ENCODE data around the gene TRPT1.

Gene TRPT1

GRCh38 chr11:64235437-64236161 lies 9.6 kb upstream of the TRPT1 start:
- no peak overlapping the region for H3K27ac ChIP-seq (ENCODE audit: low read depth, low read length)

GRCh38 chr11:64234647-64235379 lies 8.8 kb upstream of the TRPT1 start:
- peaks cover 57% of the 10 kb centered on the region in 2 donors for H3K4me1 ChIP-seq (ENCODE audit: control insufficient read depth in 1 of 2, insufficient read depth in 2 of 2, low read length in 2 of 2)
- H3K27ac ChIP-seq (ENCODE audit: low read depth, low read length) = peak overlapping the region; percentile 62
- H3K4me3 ChIP-seq (ENCODE audit: low read depth in 1 of 2, low read length in 2 of 2) = peak overlapping the region; percentile 59 to 82
- no peaks in the 10 kb centered on the region for H3K27me3 ChIP-seq (ENCODE audit: control insufficient read depth in 1 of 2, insufficient read depth in 2 of 2, low read length in 2 of 2)
- H3K9me3 ChIP-seq (ENCODE audit: control insufficient read depth in 1 of 2, low read length in 2 of 2) = no peaks in the 10 kb centered on the region
- peaks cover 0 to 5% of the 10 kb centered on the region in 2 donors for H3K36me3 ChIP-seq (ENCODE audit: control insufficient read depth in 1 of 2, insufficient read depth in 2 of 2, low read length in 2 of 2)
- H3K9ac ChIP-seq (ENCODE audit: low read depth in 1 of 2, low read length in 2 of 2) = peak overlapping the region; percentile 25 to 31

More at GRCh38 chr11:64235437-64236161, 9.6 kb upstream of the TRPT1 start:
- Histone ChIP-seq H3K9ac (ENCODE audit: low read depth in 1 of 2, low read length in 2 of 2) (peak overlapping the region; percentile 25 to 31), H3K27me3 (ENCODE audit: control insufficient read depth in 1 of 2, insufficient read depth in 2 of 2, low read length in 2 of 2) (no peaks in the 10 kb centered on the region), H3K36me3 (ENCODE audit: control insufficient read depth in 1 of 2, insufficient read depth in 2 of 2, low read length in 2 of 2) (peaks cover 0 to 5% of the 10 kb centered on the region in 2 donors), H3K4me3 (ENCODE audit: low read depth in 1 of 2, low read length in 2 of 2) (peak overlapping the region; percentile 59 to 82), H3K4me1 (ENCODE audit: control insufficient read depth in 1 of 2, insufficient read depth in 2 of 2, low read length in 2 of 2) (peaks cover 61 to 62% of the 10 kb centered on the region in 2 donors), H3K9me3 (ENCODE audit: control insufficient read depth in 1 of 2, low read length in 2 of 2) (no peaks in the 10 kb centered on the region)

- Histone ChIP-seq H3K27me3 (ENCODE audit: control insufficient read depth in 1 of 2, insufficient read depth in 2 of 2, low read length in 2 of 2) (no peaks in the 10 kb centered on the region), H3K9ac (ENCODE audit: low read depth in 1 of 2, low read length in 2 of 2) (peak within 1 kb of the TSS; percentile 66 to 75), H3K36me3 (ENCODE audit: control insufficient read depth in 1 of 2, insufficient read depth in 2 of 2, low read length in 2 of 2) (peaks cover 0 to 5% of the 10 kb centered on the region in 2 donors), H3K27ac (ENCODE audit: low read depth, low read length) (peak within 1 kb of the TSS; percentile 62), H3K4me3 (ENCODE audit: low read depth in 1 of 2, low read length in 2 of 2) (peak within 1 kb of the TSS; percentile 61 to 82), H3K9me3 (ENCODE audit: control insufficient read depth in 1 of 2, low read length in 2 of 2) (no peaks in the 10 kb centered on the region), H3K4me1 (ENCODE audit: control insufficient read depth in 1 of 2, insufficient read depth in 2 of 2, low read length in 2 of 2) (peaks cover 58 to 59% of the 10 kb centered on the region in 2 donors)
Observed at GRCh38 chr11:64233913-64234586, 8.1 kb upstream of the TRPT1 start, which contains the start of gene VEGFB. Gene VEGFB, plus strand, starts transcription at chr11:64234584. Its CDS starts 250 bp downstream, at chr11:64234834.

- H3K4me1 ChIP-seq (ENCODE audit: control insufficient read depth in 1 of 2, insufficient read depth in 2 of 2, low read length in 2 of 2) = peaks cover 49 to 54% of the 10 kb centered on the region in 2 donors
- H3K9me3 ChIP-seq (ENCODE audit: control insufficient read depth in 1 of 2, low read length in 2 of 2) = no peaks in the 10 kb centered on the region
- peaks cover 0 to 3% of the 10 kb centered on the region in 2 donors for H3K36me3 ChIP-seq (ENCODE audit: control insufficient read depth in 1 of 2, insufficient read depth in 2 of 2, low read length in 2 of 2)
- no peak overlapping the region for H3K9ac ChIP-seq (ENCODE audit: low read depth in 1 of 2, low read length in 2 of 2)
- no peak overlapping the region for H3K27ac ChIP-seq (ENCODE audit: low read depth, low read length)
- H3K4me3 ChIP-seq (ENCODE audit: low read depth in 1 of 2, low read length in 2 of 2) = no peak overlapping the region
- no peaks in the 10 kb centered on the region for H3K27me3 ChIP-seq (ENCODE audit: control insufficient read depth in 1 of 2, insufficient read depth in 2 of 2, low read length in 2 of 2)
Observed at GRCh38 chr11:64232967-64233315, 7.0 kb upstream of the TRPT1 start.

GRCh38 chr11:64232182-64232966 lies 6.4 kb upstream of the TRPT1 start:
- H3K9me3 ChIP-seq (ENCODE audit: control insufficient read depth in 1 of 2, low read length in 2 of 2) = no peaks in the 10 kb centered on the region
- H3K27me3 ChIP-seq (ENCODE audit: control insufficient read depth in 1 of 2, insufficient read depth in 2 of 2, low read length in 2 of 2) = no peaks in the 10 kb centered on the region
- H3K4me3 ChIP-seq (ENCODE audit: low read depth in 1 of 2, low read length in 2 of 2) = no peak overlapping the region
- H3K27ac ChIP-seq (ENCODE audit: low read depth, low read length) = no peak overlapping the region
- H3K4me1 ChIP-seq (ENCODE audit: control insufficient read depth in 1 of 2, insufficient read depth in 2 of 2, low read length in 2 of 2) = peaks cover 46 to 50% of the 10 kb centered on the region in 2 donors
- H3K36me3 ChIP-seq (ENCODE audit: control insufficient read depth in 1 of 2, insufficient read depth in 2 of 2, low read length in 2 of 2) = no peaks in the 10 kb centered on the region
- H3K9ac ChIP-seq (ENCODE audit: low read depth in 1 of 2, low read length in 2 of 2) = no peak overlapping the region

GRCh38 chr11:64231546-64231945 lies 5.6 kb upstream of the TRPT1 start:
- Histone ChIP-seq H3K9me3 (ENCODE audit: control insufficient read depth in 1 of 2, low read length in 2 of 2) (no peaks in the 10 kb centered on the region), H3K36me3 (ENCODE audit: control insufficient read depth in 1 of 2, insufficient read depth in 2 of 2, low read length in 2 of 2) (no peaks in the 10 kb centered on the region), H3K9ac (ENCODE audit: low read depth in 1 of 2, low read length in 2 of 2) (no peak overlapping the region), H3K27me3 (ENCODE audit: control insufficient read depth in 1 of 2, insufficient read depth in 2 of 2, low read length in 2 of 2) (no peaks in the 10 kb centered on the region), H3K4me1 (ENCODE audit: control insufficient read depth in 1 of 2, insufficient read depth in 2 of 2, low read length in 2 of 2) (peaks cover 46 to 58% of the 10 kb centered on the region in 2 donors), H3K4me3 (ENCODE audit: low read depth in 1 of 2, low read length in 2 of 2) (no peak overlapping the region), H3K27ac (ENCODE audit: low read depth, low read length) (no peak overlapping the region)

GRCh38 chr11:64230985-64231365 lies 5.0 kb upstream of the TRPT1 start:
- Histone ChIP-seq H3K4me3 (ENCODE audit: low read depth in 1 of 2, low read length in 2 of 2) (peak overlapping the region; percentile 83 to 86), H3K27me3 (ENCODE audit: control insufficient read depth in 1 of 2, insufficient read depth in 2 of 2, low read length in 2 of 2) (no peaks in the 10 kb centered on the region), H3K36me3 (ENCODE audit: control insufficient read depth in 1 of 2, insufficient read depth in 2 of 2, low read length in 2 of 2) (no peaks in the 10 kb centered on the region), H3K9ac (ENCODE audit: low read depth in 1 of 2, low read length in 2 of 2) (peak overlapping the region; percentile 90 to 92), H3K9me3 (ENCODE audit: control insufficient read depth in 1 of 2, low read length in 2 of 2) (no peaks in the 10 kb centered on the region), H3K4me1 (ENCODE audit: control insufficient read depth in 1 of 2, insufficient read depth in 2 of 2, low read length in 2 of 2) (peaks cover 46 to 61% of the 10 kb centered on the region in 2 donors), H3K27ac (ENCODE audit: low read depth, low read length) (peak overlapping the region; percentile 84)

GRCh38 chr11:64230171-64230984 lies 4.4 kb upstream of the TRPT1 start, which contains the start of gene DNAJC4:
Gene DNAJC4, plus strand, starts transcription at chr11:64230548. Its CDS starts 307 bp downstream, at chr11:64230855.
- no peaks in the 10 kb centered on the region for H3K36me3 ChIP-seq (ENCODE audit: control insufficient read depth in 1 of 2, insufficient read depth in 2 of 2, low read length in 2 of 2)
- peak within 1 kb of the TSS; percentile 90 to 92 for H3K9ac ChIP-seq (ENCODE audit: low read depth in 1 of 2, low read length in 2 of 2)
- H3K27me3 ChIP-seq (ENCODE audit: control insufficient read depth in 1 of 2, insufficient read depth in 2 of 2, low read length in 2 of 2) = no peaks in the 10 kb centered on the region
- peak within 1 kb of the TSS; percentile 84 for H3K27ac ChIP-seq (ENCODE audit: low read depth, low read length)
- peaks cover 41 to 60% of the 10 kb centered on the region in 2 donors for H3K4me1 ChIP-seq (ENCODE audit: control insufficient read depth in 1 of 2, insufficient read depth in 2 of 2, low read length in 2 of 2)
- H3K4me3 ChIP-seq (ENCODE audit: low read depth in 1 of 2, low read length in 2 of 2) = peak within 1 kb of the TSS; percentile 83 to 86
- no peaks in the 10 kb centered on the region for H3K9me3 ChIP-seq (ENCODE audit: control insufficient read depth in 1 of 2, low read length in 2 of 2)

- Histone ChIP-seq H3K4me3 (ENCODE audit: low read depth in 1 of 2, low read length in 2 of 2) (peak overlapping the region; percentile 83 to 86), H3K9ac (ENCODE audit: low read depth in 1 of 2, low read length in 2 of 2) (peak overlapping the region; percentile 66 to 90), H3K27ac (ENCODE audit: low read depth, low read length) (peak overlapping the region; percentile 84), H3K27me3 (ENCODE audit: control insufficient read depth in 1 of 2, insufficient read depth in 2 of 2, low read length in 2 of 2) (no peaks in the 10 kb centered on the region), H3K9me3 (ENCODE audit: control insufficient read depth in 1 of 2, low read length in 2 of 2) (no peaks in the 10 kb centered on the region), H3K4me1 (ENCODE audit: control insufficient read depth in 1 of 2, insufficient read depth in 2 of 2, low read length in 2 of 2) (peaks cover 43 to 62% of the 10 kb centered on the region in 2 donors), H3K36me3 (ENCODE audit: control insufficient read depth in 1 of 2, insufficient read depth in 2 of 2, low read length in 2 of 2) (no peaks in the 10 kb centered on the region)
Observed at GRCh38 chr11:64229744-64230170, 3.8 kb upstream of the TRPT1 start.

Measured in duodenal mucosa (tissue), 2 donors.